Measurements from ENCODE around the gene DGCR2.

- peak; percentile 69 for TF ChIP-seq POLR2A (IDR thresholded peaks at IDR 0.05; ENCODE audit: low read length)
- no peak for TF ChIP-seq GATA1 (IDR thresholded peaks at IDR 0.05; ENCODE audit: low read depth, low read length)
These were observed at the start of gene DGCR2 for GRCh38 chr22:19122143-19122751.

Measured in erythroblast (primary cell).